HG03097 (cell line): ENCODE data around the gene BCL2L11.

ENCODE experiments used
- ATAC-seq: cut with Tn5 transposase; IDR thresholded peaks from one replicate; pipeline ENCODE4 v1.9.1; 2021; ENCODE audit not compliant: unreplicated experiment, low FRiP score

BCL2L11 gene

DNA sequence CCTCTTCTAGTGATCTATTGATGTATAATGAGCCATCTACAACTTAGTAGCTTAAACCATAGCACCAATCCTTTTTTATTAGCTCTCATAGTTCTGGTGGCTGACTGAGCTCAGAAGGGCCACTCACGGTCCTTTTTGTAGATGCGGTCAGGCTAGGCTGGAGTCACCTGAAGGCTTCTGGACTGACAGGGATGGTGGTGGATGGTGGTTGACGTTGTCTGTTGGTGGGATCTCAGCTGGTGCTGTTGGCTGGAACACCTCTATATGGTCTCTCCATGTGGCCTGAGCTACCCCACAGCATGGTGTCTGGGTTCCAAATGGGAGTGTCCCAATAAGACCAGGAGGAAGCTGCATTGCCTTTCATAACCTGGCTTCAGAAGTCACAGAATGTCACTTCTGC, 68.0 kb downstream of the BCL2L11 start:
- ATAC-seq = no peak

GRCh38 chr2:111189106-111189505, 68.4 kb downstream of the BCL2L11 start:
- ATAC-seq = no peak

GRCh38 chr2:111190816-111191540, 70.3 kb downstream of the BCL2L11 start:
- ATAC-seq = no peak

GRCh38 chr2:111191877-111192276, 71.2 kb downstream of the BCL2L11 start:
- no peak for ATAC-seq

- ATAC-seq = no peak
Observed at GRCh38 chr2:111192776-111193368, 72.2 kb downstream of the BCL2L11 start.

GRCh38 chr2:111194835-111195621, 74.3 kb downstream of the BCL2L11 start:
- ATAC-seq = no peak

DNA sequence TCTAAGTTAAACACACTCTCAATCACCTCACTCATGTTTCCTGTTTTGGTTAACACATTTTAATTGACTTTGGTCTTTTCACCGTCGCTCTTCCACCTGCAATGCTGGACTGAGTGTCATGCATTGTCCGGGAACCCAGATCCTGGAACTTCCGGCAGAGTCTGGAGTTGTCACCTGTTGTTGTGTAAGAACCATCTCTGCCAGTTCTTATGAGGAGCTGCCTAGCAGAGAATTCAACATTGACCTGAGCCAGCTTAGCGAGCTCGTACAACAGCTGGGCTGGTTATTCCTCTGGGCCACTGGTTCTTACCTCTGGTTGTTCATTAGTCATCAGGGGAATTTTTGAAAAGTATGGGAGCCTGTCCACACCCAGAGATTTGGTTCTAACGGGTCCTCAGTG, 75.7 kb downstream of the BCL2L11 start:
- no peak for ATAC-seq

- ATAC-seq = no peak
Observed at GRCh38 chr2:111198701-111199100, 78.0 kb downstream of the BCL2L11 start.

- ATAC-seq = no peak
Observed at GRCh38 chr2:111199840-111200239, 79.1 kb downstream of the BCL2L11 start.

DNA sequence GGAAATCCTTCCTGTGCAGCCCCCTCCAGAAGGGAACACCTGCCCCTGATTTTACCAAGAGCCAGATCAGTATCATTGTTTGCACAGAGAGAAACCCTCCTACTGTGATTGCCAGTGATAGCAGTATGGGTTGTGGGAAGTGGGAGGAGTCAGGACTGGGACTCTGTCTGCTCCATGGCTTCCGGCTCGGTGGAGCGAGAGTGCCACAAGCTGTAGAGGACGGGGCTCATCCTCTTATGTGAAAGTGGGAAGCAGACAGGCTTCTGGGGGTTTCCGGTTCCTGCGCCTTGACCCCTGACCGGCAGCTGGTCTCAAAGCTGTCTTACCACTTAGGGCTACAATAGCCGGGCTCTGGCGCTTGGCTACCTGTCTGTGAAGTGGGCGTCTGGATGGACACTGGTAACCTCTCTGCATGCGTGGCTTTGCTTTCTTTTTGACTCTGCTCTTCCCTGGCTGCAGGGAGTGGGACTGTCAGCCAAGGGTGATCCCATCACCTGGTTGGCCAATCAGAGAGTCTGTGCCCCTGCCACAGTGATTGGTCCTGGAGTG, 79.7 kb downstream of the BCL2L11 start:
- ATAC-seq = no peak

GRCh38 chr2:111201214-111201613, 80.5 kb downstream of the BCL2L11 start:
- ATAC-seq = no peak

- ATAC-seq = no peak
Observed at GRCh38 chr2:111202266-111203040, 81.7 kb downstream of the BCL2L11 start.

- ATAC-seq = no peak
Observed at GRCh38 chr2:111204706-111205105, 84.0 kb downstream of the BCL2L11 start.

GRCh38 chr2:111205774-111206173, 85.1 kb downstream of the BCL2L11 start:
- no peak for ATAC-seq

DNA sequence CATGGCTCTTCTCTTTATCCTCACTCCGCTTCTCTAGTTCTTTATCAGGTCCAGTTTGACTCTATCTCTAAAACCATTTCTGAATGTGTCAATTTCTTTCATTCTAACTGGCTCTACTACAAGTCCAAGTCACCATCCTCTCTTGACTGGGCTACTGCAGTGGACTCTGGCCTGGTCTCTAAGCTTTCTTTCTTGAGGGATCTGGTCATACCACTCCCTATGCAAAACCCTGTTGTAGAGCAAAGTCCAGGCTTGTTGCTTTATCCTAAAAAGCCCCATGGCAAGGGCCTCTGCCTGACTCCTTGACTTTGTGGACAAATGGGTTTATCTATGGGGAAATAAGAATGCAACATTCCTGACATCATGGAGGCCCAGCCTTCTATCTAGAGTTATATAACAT, 87.1 kb downstream of the BCL2L11 start:
- ATAC-seq = no peak

DNA sequence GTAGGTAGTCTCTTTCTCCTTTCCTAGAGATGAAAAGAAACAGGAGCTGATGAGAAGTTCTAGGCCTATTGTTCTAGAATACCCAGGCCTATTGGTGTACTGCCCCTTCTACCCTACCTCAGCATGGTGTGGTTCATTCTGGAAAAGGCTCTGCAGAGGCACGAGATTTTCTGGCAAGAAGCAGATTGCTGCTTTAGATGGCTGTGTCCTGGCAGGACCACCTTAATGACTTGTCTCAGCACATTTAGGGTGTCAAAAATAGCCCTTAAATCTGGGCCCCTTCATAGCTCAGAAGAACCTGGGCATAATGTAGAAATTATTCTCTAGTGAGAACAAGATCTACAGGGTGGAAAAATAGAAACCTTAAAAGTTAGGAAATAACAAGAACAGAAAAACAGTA, 87.9 kb downstream of the BCL2L11 start:
- ATAC-seq = no peak

DNA sequence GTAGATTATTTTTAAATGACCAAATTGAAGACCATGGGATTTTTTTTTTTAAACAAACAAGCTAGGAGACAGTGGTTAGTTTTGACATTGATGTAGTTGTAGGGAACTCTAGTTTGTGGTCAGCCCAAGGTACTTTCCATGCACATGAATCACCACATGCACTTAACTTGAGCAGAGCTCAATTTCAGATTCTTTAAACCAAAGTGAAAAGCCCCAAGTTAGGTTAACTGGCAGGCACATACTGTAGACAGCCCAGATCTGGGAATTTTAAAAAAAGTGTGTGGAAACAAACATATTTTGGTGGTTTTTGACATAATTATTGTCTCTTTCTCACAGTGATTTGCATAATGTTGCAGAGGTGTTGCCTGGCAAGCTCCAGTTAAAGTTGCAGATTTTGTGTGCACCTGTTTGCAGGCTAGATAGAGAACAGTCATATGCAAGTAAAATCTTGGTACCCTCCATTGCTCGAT, 88.4 kb downstream of the BCL2L11 start:
- ATAC-seq = peak; percentile 92

- ATAC-seq = no peak
Observed at GRCh38 chr2:111210036-111210435, 89.3 kb downstream of the BCL2L11 start.

DNA sequence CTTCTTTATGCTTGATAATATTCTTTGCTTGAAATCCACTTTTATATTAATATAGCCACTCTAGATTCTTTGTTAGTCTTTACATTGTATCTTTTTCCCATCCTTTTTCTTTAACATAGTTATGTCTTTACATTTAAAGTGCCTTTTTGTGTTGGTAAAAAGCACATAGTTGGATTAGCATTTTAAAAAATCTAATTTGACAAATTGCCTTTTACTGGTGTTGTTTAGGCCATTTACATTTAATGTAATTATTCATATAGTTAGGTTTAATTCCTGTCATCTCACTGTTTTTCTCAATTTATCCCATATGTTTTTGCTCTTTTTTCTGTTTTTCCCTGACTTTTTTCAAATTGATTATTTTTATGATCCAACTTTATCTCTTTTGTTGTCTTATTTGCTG, 93.2 kb downstream of the BCL2L11 start:
- ATAC-seq = no peak

- no peak for ATAC-seq
Observed at GRCh38 chr2:111216811-111217652, 96.3 kb downstream of the BCL2L11 start.
